CD8-positive, alpha-beta memory T cell (primary cell): ENCODE results near the gene SPIN1. TPM values are rescaled to one million over a fixed set of nuclear protein-coding genes. Genes with fewer than 3 reads are reported as not detected.

ENCODE experiments used
- CTCF ChIA-PET: fragments of 350-600 bp; sonication (Branson Sonifier 250); formaldehyde crosslinking; loops from one replicate; lab custom pipeline; 2021; ENCODE audit warnings: antibody characterized with exemption; lab: Charles Lee
- POLR2A ChIA-PET: fragments of 350-600 bp; sonication (Branson Sonifier 250); formaldehyde crosslinking; loops from one replicate; lab custom pipeline; 2021; ENCODE audit warnings: antibody characterized with exemption; lab: Charles Lee
- DNase-seq, 5 donors: peaks; one replicate each; pipeline versions ENCODE4 v3.0.0 to v3.0.0-alpha.2; 2020 to 2022; ENCODE audit warnings: mixed read lengths in 1 of 5
- H3K27ac ChIP-seq: one replicate; pipeline ENCODE4 v1.7.0; 2013; ENCODE audit warnings: low read depth, mild to moderate bottlenecking, low read length, moderate library complexity
- H3K27me3 ChIP-seq: 2 replicates; pipeline ENCODE4 v1.7.0; 2013; ENCODE audit warnings: low read length, mild to moderate bottlenecking; ENCODE audit not compliant: insufficient read depth, poor library complexity, severe bottlenecking
- H3K36me3 ChIP-seq: 2 replicates; pipeline ENCODE4 v1.7.0; 2013; ENCODE audit warnings: mild to moderate bottlenecking, low read length, moderate library complexity; ENCODE audit not compliant: insufficient read depth
- H3K4me1 ChIP-seq: 2 replicates; pipeline ENCODE4 v1.7.0; 2013; ENCODE audit warnings: mild to moderate bottlenecking, low read length, moderate library complexity; ENCODE audit not compliant: insufficient read depth
- H3K4me3 ChIP-seq: 2 replicates; pipeline ENCODE4 v1.7.0; 2013; ENCODE audit warnings: mild to moderate bottlenecking, low read length
- H3K9me3 ChIP-seq: 2 replicates; pipeline ENCODE4 v1.7.0; 2013; ENCODE audit warnings: mild to moderate bottlenecking, low read length
- H3K27ac Mint-ChIP-seq, 8 donors: one replicate each; pipeline ENCODE4 v1.8.0; 2020 to 2021; ENCODE audit warnings: mixed read lengths in 8 of 8, mild to moderate bottlenecking in 6 of 8, inconsistent platforms in 3 of 8, moderate library complexity in 3 of 8
- H3K27me3 Mint-ChIP-seq, 2 donors: one replicate each; pipeline ENCODE4 v1.8.0; 2020 to 2021; ENCODE audit warnings: mixed read lengths in 2 of 2, mild to moderate bottlenecking in 1 of 2, moderate library complexity in 1 of 2
- H3K36me3 Mint-ChIP-seq, 3 donors: one replicate each; pipeline ENCODE4 v1.8.0; 2020 to 2021; ENCODE audit warnings: mixed read lengths in 3 of 3, inconsistent platforms in 1 of 3, mild to moderate bottlenecking in 1 of 3
- H3K4me1 Mint-ChIP-seq, 3 donors: one replicate each; pipeline ENCODE4 v1.8.0; 2020 to 2021; ENCODE audit warnings: mixed read lengths in 3 of 3, inconsistent platforms in 1 of 3, mild to moderate bottlenecking in 1 of 3
- H3K4me3 Mint-ChIP-seq, 7 donors: one replicate each; pipeline ENCODE4 v1.8.0; 2020 to 2021; ENCODE audit warnings: mixed read lengths in 7 of 7, mild to moderate bottlenecking in 6 of 7, moderate library complexity in 4 of 7, inconsistent platforms in 2 of 7
- H3K9me3 Mint-ChIP-seq, 5 donors: one replicate each; pipeline ENCODE4 v1.8.0; 2020 to 2022; ENCODE audit warnings: mixed read lengths in 5 of 5, mild to moderate bottlenecking in 3 of 5, moderate library complexity in 2 of 5, inconsistent platforms in 1 of 5
- polyA plus RNA-seq: library from polyadenylated mRNA; unstranded; fragments of 300-500 nt; fragmentation: Illumina TruSeq; gene quantifications from one replicate; pipeline ENCODE4 v1.2.3, GENCODE V29; 2021
- total RNA-seq, 2 experiments: library from RNA; stranded (reverse); gene quantifications; one replicate each; pipeline ENCODE4 v1.2.3, GENCODE V29; 2021

Gene SPIN1
- total and polyA plus RNA-seq, 3 experiments from 2014 or later = 21.9 to 24.1 (median 22.9) TPM

DNA sequence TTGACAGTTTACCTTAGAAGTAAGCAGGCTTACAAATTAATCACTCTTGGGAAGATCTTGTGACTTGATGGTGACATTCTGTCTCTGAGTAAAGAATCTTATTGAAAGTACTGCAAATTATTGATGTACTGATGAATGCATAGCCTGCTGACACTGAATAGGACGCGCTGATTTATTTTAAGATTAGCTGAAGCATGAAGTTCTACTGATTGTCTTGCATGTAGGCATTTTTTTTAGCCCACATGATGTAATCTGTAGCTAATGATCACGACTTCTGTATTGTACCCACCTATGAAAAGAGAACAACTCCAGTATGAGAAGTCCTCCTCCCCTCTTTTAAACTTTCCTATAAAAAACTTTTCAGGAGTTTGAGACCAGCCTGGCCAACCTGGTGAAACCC, 28.3 kb upstream of the SPIN1 start:
- no peaks in the 10 kb centered on the region for H3K27me3 ChIP-seq
- peaks cover 0 to 4% (median 2%) of the 10 kb centered on the region in 5 donors for H3K9me3 Mint-ChIP-seq
- ChIA-PET POLR2A (interaction anchor here (0.6 kb wide), 1 partner anchor 82 kb away, joined by 3 read pairs; no protein-coding TSS in a partner anchor), CTCF (interaction anchor here (0.9 kb wide), 1 partner anchor 20 kb away, joined by 3 read pairs; no protein-coding TSS in a partner anchor)
- H3K4me3 ChIP-seq = no peak overlapping the region
- no peaks in the 10 kb centered on the region for H3K4me1 ChIP-seq
- no peak for DNase-seq
- H3K4me3 Mint-ChIP-seq = no peak overlapping the region
- H3K27ac Mint-ChIP-seq = no peak overlapping the region
- H3K27ac ChIP-seq = no peak overlapping the region
- H3K4me1 Mint-ChIP-seq = no peaks in the 10 kb centered on the region
- peaks cover 10 to 28% of the 10 kb centered on the region in 2 donors for H3K27me3 Mint-ChIP-seq
- H3K9me3 ChIP-seq = no peaks in the 10 kb centered on the region
- H3K36me3 Mint-ChIP-seq = peaks cover 0 to 10% (median 1%) of the 10 kb centered on the region in 3 donors
- no peaks in the 10 kb centered on the region for H3K36me3 ChIP-seq

DNA sequence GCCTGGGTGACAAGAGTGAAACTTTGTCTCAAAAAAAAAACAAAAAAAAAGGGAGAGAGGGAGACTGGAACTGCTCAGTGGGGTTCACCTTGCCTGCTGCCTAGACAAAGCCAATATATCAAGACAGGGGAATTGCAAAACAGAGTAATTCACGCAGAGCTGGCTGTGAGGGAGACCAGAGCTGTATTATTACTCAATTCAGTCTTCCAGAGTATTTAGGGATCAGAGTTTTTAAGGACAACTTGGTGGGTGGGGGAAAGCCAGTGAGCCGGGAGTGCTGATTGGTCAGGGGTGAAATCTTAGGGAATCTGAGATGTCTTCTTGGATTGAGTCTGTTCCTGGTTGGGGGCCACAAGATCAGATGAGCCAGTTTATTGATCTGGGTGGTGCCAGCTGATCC, 25.6 kb upstream of the SPIN1 start:
- Mint-ChIP-seq H3K9me3 (peaks cover 0 to 15% (median 13%) of the 10 kb centered on the region in 5 donors), H3K4me1 (no peaks in the 10 kb centered on the region), H3K4me3 (no peak overlapping the region), H3K27me3 (peaks cover 8 to 28% of the 10 kb centered on the region in 2 donors), H3K36me3 (peaks cover 0 to 22% (median 1%) of the 10 kb centered on the region in 3 donors), H3K27ac (no peak overlapping the region)
- no peaks in the 10 kb centered on the region for H3K27me3 ChIP-seq
- CTCF ChIA-PET = no interaction called here
- H3K9me3 ChIP-seq = peaks cover under 1% of the 10 kb centered on the region
- no peaks in the 10 kb centered on the region for H3K36me3 ChIP-seq
- no peak overlapping the region for H3K27ac ChIP-seq
- no peak overlapping the region for H3K4me3 ChIP-seq
- no peak for DNase-seq
- POLR2A ChIA-PET = no interaction called here
- no peaks in the 10 kb centered on the region for H3K4me1 ChIP-seq

DNA sequence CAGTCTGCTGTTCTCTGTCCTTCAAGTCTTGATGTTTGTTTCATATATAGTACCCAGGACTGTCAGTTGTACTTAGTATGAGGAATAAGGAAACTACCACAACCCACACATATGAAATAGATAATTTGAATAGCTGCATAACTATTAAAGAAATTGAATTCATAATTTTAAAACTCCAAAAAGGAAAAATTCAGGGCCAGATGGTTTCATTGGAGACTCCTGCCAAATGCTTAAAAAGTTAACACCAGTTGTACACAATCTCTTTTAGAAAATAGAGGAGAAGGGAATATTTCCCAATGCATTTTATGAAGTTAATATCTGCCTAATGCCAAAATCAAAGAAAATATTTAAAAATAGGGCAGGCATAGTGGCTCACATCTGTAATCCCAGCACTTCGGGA, 24.6 kb upstream of the SPIN1 start:
- Mint-ChIP-seq H3K27ac (no peak overlapping the region), H3K27me3 (peaks cover 10 to 28% of the 10 kb centered on the region in 2 donors), H3K9me3 (peaks cover 0 to 21% (median 19%) of the 10 kb centered on the region in 5 donors), H3K36me3 (peaks cover 0 to 27% (median 0%) of the 10 kb centered on the region in 3 donors), H3K4me3 (no peak overlapping the region), H3K4me1 (no peaks in the 10 kb centered on the region)
- H3K36me3 ChIP-seq = no peaks in the 10 kb centered on the region
- H3K9me3 ChIP-seq = peaks cover 3% of the 10 kb centered on the region
- H3K27me3 ChIP-seq = no peaks in the 10 kb centered on the region
- H3K27ac ChIP-seq = no peak overlapping the region
- no peak for DNase-seq
- H3K4me3 ChIP-seq = no peak overlapping the region
- ChIA-PET POLR2A (no interaction called here), CTCF (no interaction called here)
- no peaks in the 10 kb centered on the region for H3K4me1 ChIP-seq

DNA sequence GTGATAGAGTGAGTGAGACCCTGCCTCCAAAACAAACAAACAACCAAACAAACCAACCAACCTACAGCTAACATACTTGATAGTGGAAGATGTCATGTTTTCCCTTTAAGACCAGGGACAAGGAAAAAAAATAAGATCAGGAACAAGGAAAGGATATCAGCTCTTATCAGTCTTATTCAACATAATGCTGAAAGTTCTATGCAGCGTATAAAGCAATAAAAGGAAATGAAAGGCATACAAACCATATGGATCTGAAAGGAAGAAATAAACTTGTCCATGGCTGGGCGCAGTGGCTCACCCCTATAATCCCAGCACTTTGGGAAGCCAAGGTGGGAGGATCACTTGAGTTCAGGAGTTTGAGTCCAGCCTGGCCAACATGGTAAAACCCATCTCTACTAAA, 23.5 kb upstream of the SPIN1 start:
- CTCF ChIA-PET = no interaction called here
- Histone ChIP-seq H3K27ac (no peak overlapping the region), H3K9me3 (peaks cover 3% of the 10 kb centered on the region), H3K4me1 (no peaks in the 10 kb centered on the region), H3K4me3 (no peak overlapping the region), H3K27me3 (no peaks in the 10 kb centered on the region), H3K36me3 (no peaks in the 10 kb centered on the region)
- peaks cover 0 to 33% (median 0%) of the 10 kb centered on the region in 3 donors for H3K36me3 Mint-ChIP-seq
- POLR2A ChIA-PET = no interaction called here
- H3K27me3 Mint-ChIP-seq = peaks cover 10 to 28% of the 10 kb centered on the region in 2 donors
- H3K4me1 Mint-ChIP-seq = no peaks in the 10 kb centered on the region
- no peak overlapping the region for H3K4me3 Mint-ChIP-seq
- H3K27ac Mint-ChIP-seq = no peak overlapping the region
- DNase-seq = no peak
- peaks cover 0 to 25% (median 22%) of the 10 kb centered on the region in 5 donors for H3K9me3 Mint-ChIP-seq

DNA sequence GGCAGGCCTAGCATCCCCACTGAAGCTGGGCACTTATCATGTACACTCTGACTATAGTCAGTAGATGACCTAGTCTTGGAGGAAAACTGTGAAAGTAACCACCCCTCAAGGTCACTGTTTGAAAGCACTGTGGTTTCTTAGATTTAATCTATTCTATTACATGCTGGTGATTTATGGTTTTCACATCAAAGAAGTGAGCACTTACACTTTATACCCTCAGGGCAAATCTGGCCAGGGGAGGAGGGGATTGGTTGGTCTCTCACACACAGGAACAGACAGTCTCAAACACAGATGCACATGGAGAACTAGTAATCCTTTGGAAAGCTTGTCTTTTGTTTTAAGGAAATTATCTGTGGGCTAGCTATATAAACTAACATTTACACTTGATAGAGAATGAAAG, 17.9 kb upstream of the SPIN1 start:
- no peaks in the 10 kb centered on the region for H3K36me3 ChIP-seq
- Mint-ChIP-seq H3K27ac (no peak overlapping the region), H3K4me1 (no peaks in the 10 kb centered on the region), H3K9me3 (peaks cover 0 to 27% (median 21%) of the 10 kb centered on the region in 5 donors), H3K27me3 (peaks cover 11 to 18% of the 10 kb centered on the region in 2 donors), H3K4me3 (no peak overlapping the region), H3K36me3 (peaks cover 0 to 30% (median 0%) of the 10 kb centered on the region in 3 donors)
- H3K27me3 ChIP-seq = no peaks in the 10 kb centered on the region
- ChIA-PET CTCF (interaction anchor here (0.5 kb wide), 1 partner anchor 20 kb away, joined by 3 read pairs; no protein-coding TSS in a partner anchor), POLR2A (no interaction called here)
- no peak overlapping the region for H3K4me3 ChIP-seq
- H3K4me1 ChIP-seq = no peaks in the 10 kb centered on the region
- H3K27ac ChIP-seq = no peak overlapping the region
- DNase-seq = no peak
- peaks cover 3% of the 10 kb centered on the region for H3K9me3 ChIP-seq

DNA sequence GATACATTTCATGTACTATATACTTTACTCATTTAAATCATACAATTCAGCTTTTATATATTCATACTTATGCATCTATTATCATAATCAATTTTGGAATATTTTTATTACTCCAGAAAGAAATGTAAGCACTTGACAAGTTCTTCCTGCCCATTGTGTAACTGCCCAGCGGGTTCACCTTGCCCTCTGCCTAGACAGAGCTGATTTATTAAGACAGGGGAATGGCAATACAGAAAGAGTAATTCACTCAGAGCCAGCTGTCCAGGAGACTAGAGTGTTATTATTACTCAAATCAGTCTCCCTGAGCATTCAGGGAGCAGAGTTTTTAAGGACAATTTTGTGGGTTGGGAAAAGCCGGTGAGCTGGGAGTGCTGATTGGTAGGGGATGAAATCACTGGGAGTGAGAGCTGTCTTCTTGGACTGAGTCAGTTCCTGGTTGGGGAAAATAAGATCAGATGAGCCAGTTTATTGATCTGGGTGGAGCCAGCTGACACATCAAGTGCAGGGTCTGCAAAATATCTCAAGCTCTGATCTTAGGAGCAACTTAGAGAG, 16.1 kb upstream of the SPIN1 start:
- H3K9me3 ChIP-seq = peaks cover 3% of the 10 kb centered on the region
- ChIA-PET CTCF (no interaction called here), POLR2A (no interaction called here)
- H3K27ac Mint-ChIP-seq = no peak overlapping the region
- H3K36me3 ChIP-seq = no peaks in the 10 kb centered on the region
- no peaks in the 10 kb centered on the region for H3K4me1 Mint-ChIP-seq
- no peak overlapping the region for H3K4me3 ChIP-seq
- peaks cover 11 to 18% of the 10 kb centered on the region in 2 donors for H3K27me3 Mint-ChIP-seq
- peaks cover 0 to 21% (median 17%) of the 10 kb centered on the region in 5 donors for H3K9me3 Mint-ChIP-seq
- H3K27ac ChIP-seq = no peak overlapping the region
- peaks cover 0 to 17% (median 0%) of the 10 kb centered on the region in 3 donors for H3K36me3 Mint-ChIP-seq
- no peaks in the 10 kb centered on the region for H3K27me3 ChIP-seq
- DNase-seq = no peak
- no peak overlapping the region for H3K4me3 Mint-ChIP-seq
- no peaks in the 10 kb centered on the region for H3K4me1 ChIP-seq

DNA sequence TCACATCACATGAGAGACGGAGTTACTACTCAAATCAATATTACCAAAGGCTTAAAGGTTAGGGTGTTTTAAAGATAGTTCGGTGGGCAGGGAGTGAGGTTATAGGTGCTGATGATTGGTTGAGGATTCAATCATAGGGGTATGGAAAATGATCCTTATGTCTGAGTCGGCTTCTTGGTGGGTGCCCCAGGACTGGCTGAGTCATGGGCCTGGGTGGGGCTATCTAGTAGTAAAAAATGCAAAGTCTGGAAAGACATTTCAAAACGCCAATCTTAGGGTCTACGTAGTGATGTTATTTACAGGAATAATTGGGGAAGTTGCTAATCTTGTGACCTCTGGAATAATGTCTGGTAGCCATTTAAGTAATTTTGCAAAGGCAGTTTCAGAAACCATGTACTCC, 15.2 kb upstream of the SPIN1 start:
- Mint-ChIP-seq H3K4me1 (no peaks in the 10 kb centered on the region), H3K9me3 (peaks cover 0 to 17% (median 14%) of the 10 kb centered on the region in 5 donors), H3K4me3 (no peak overlapping the region), H3K27ac (no peak overlapping the region), H3K36me3 (peaks cover 0 to 10% (median 0%) of the 10 kb centered on the region in 3 donors), H3K27me3 (peaks cover 9 to 23% of the 10 kb centered on the region in 2 donors)
- POLR2A ChIA-PET = no interaction called here
- peaks cover 4% of the 10 kb centered on the region for H3K27me3 ChIP-seq
- CTCF ChIA-PET = no interaction called here
- no peaks in the 10 kb centered on the region for H3K9me3 ChIP-seq
- H3K36me3 ChIP-seq = no peaks in the 10 kb centered on the region
- no peak overlapping the region for H3K4me3 ChIP-seq
- no peaks in the 10 kb centered on the region for H3K4me1 ChIP-seq
- no peak overlapping the region for H3K27ac ChIP-seq
- DNase-seq = no peak

DNA sequence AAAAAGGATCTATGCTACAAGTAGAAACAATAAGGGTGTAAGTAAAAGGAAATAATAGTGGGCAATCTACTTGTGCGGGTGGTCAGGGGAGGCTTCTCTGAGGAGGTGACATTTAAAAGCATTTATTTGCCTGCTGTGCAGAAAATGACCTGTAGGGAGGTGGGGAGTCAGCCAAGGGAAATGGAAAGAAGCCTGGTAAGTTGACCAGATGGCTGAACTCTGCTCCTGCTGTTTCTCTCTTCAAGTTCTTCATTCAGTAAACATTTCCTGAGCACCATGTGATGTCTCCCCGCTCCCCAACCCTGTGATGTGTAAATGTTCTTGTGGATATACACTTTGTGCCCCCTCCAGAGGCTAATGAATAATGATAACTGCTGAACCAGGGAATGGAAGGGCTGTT, 9.9 kb upstream of the SPIN1 start:
- Mint-ChIP-seq H3K4me1 (no peaks in the 10 kb centered on the region), H3K36me3 (no peaks in the 10 kb centered on the region), H3K9me3 (peaks cover 0 to 5% (median 4%) of the 10 kb centered on the region in 5 donors), H3K4me3 (no peak overlapping the region), H3K27ac (no peak overlapping the region), H3K27me3 (peaks cover 9 to 17% of the 10 kb centered on the region in 2 donors)
- peaks cover 6% of the 10 kb centered on the region for H3K27me3 ChIP-seq
- POLR2A ChIA-PET = no interaction called here
- DNase-seq = no peak
- H3K4me1 ChIP-seq = no peaks in the 10 kb centered on the region
- no peak overlapping the region for H3K4me3 ChIP-seq
- CTCF ChIA-PET = no interaction called here
- no peaks in the 10 kb centered on the region for H3K9me3 ChIP-seq
- H3K36me3 ChIP-seq = no peaks in the 10 kb centered on the region
- H3K27ac ChIP-seq = no peak overlapping the region
